ENCODE results near the gene SKOR1. TPM values are rescaled to one million over a fixed set of nuclear protein-coding genes. Genes with fewer than 3 reads are reported as not detected.

SKOR1 gene
- total RNA-seq, 3 donors from 2014 or later (not counting 1 experiment from before 2014, with no cell fraction given) = 2.0 to 2.9 (median 2.1) TPM

DNA sequence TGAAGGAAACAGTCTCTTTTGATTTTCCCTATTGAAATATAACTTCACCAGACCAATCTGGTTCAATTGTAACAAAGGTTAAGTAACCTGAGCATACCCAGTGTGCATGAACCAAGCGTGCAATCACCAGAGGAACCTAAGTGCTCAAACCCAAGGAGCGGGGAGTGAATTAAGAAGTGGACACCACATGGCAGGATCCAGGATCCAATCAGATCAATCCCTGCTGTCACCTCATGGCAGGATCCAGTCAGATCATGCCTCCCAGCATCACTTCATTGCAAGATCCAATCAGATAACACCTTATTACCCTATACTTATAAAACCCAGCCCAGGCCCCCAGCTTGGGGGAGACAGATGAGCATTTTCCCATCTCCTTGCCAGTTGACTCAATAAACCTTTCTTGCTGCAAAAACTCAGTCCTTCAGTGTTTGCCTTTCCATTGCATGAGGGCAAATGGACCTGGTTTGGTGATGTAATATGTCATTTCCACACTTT lies 53.5 kb downstream of the SKOR1 start:
- 95% methylated on average over 2 of the region's 2 CpGs for WGBS (ENCODE audit: insufficient coverage)
- Mint-ChIP-seq H3K27ac (no peak overlapping the region), H3K36me3 (peaks cover 3% of the 10 kb centered on the region), H3K4me1 (peaks cover 0 to 4% of the 10 kb centered on the region in 2 donors), H3K27me3 (ENCODE audit: low read depth in 2 of 2) (peaks cover 8 to 11% of the 10 kb centered on the region in 2 donors), H3K4me3 (no peak overlapping the region), H3K9me3 (peaks cover 0 to 3% of the 10 kb centered on the region in 2 donors)
- DNase-seq (no peak), ATAC-seq (no peak)
- TF ChIP-seq, protein P1, sequence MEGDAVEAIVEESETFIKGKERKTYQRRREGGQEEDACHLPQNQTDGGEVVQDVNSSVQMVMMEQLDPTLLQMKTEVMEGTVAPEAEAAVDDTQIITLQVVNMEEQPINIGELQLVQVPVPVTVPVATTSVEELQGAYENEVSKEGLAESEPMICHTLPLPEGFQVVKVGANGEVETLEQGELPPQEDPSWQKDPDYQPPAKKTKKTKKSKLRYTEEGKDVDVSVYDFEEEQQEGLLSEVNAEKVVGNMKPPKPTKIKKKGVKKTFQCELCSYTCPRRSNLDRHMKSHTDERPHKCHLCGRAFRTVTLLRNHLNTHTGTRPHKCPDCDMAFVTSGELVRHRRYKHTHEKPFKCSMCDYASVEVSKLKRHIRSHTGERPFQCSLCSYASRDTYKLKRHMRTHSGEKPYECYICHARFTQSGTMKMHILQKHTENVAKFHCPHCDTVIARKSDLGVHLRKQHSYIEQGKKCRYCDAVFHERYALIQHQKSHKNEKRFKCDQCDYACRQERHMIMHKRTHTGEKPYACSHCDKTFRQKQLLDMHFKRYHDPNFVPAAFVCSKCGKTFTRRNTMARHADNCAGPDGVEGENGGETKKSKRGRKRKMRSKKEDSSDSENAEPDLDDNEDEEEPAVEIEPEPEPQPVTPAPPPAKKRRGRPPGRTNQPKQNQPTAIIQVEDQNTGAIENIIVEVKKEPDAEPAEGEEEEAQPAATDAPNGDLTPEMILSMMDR (IDR thresholded peaks at IDR 0.05) = no peak
- H3K9me3 ChIP-seq (ENCODE audit: control insufficient read depth, insufficient read depth, low read length) = peaks cover 1% of the 10 kb centered on the region
- H3K4me3 ChIP-seq (ENCODE audit: low read length) = no peak overlapping the region
- H3K27ac ChIP-seq (ENCODE audit: low read length) = no peak overlapping the region
- intact Hi-C loops (cut with micrococcal nuclease) = no loop called here
- H3K27me3 ChIP-seq (ENCODE audit: control insufficient read depth, insufficient read depth, low read length) = peaks cover under 1% of the 10 kb centered on the region
- H3K36me3 ChIP-seq (ENCODE audit: control insufficient read depth, insufficient read depth, low read length) = no peaks in the 10 kb centered on the region
- no peaks in the 10 kb centered on the region for H3K4me1 ChIP-seq (ENCODE audit: control insufficient read depth, insufficient read depth, low read length)

DNA sequence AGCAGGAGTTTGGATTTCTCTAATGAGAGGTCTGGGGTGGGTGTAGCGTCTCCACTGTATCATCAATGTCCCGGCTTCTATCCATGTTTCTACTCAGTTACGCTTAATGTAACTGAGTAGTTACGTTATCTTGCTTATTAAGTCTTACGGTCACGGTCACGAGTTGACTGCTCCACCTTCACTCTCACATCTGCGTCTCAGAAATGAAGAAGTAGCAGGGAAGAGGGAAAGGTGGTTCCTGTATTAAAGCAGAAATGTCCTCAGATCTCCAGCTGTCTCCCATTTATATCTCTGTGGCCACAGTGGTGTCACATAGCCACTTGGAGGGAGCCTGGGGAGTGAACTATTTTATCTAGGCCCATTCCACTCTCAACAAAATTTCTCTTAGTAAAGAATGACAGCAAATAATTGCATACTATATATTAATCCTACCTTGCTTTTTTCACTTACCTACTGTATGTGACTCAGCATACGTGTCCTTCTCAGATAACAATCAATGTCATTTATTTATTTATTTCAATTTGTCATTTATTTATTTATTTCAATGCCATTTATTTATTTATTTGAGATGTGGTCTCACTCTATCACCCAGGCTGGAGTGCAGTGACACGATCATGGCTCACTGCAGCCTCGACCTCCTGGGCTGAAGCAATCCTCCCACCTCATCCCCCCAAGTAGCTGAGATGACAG lies 54.3 kb downstream of the SKOR1 start:
- Histone ChIP-seq H3K4me3 (ENCODE audit: low read length) (no peak overlapping the region), H3K9me3 (ENCODE audit: control insufficient read depth, insufficient read depth, low read length) (no peaks in the 10 kb centered on the region), H3K36me3 (ENCODE audit: control insufficient read depth, insufficient read depth, low read length) (no peaks in the 10 kb centered on the region), H3K27ac (ENCODE audit: low read length) (no peak overlapping the region), H3K4me1 (ENCODE audit: control insufficient read depth, insufficient read depth, low read length) (peaks cover 6% of the 10 kb centered on the region), H3K27me3 (ENCODE audit: control insufficient read depth, insufficient read depth, low read length) (no peaks in the 10 kb centered on the region)
- no peak overlapping the region for H3K27ac Mint-ChIP-seq
- no peak overlapping the region for H3K4me3 Mint-ChIP-seq
- TF ChIP-seq, protein P1 (IDR thresholded peaks at IDR 0.05) = no peak
- ATAC-seq = no peak
- H3K4me1 Mint-ChIP-seq = peaks cover 0 to 4% of the 10 kb centered on the region in 2 donors
- intact Hi-C loops (cut with micrococcal nuclease) = no loop called here
- H3K9me3 Mint-ChIP-seq = no peaks in the 10 kb centered on the region
- no peaks in the 10 kb centered on the region for H3K36me3 Mint-ChIP-seq
- 67% methylated on average over 8 of the region's 11 CpGs for WGBS (ENCODE audit: insufficient coverage)
- DNase-seq = no peak
- peaks cover 6 to 7% of the 10 kb centered on the region in 2 donors for H3K27me3 Mint-ChIP-seq (ENCODE audit: low read depth in 2 of 2)

DNA sequence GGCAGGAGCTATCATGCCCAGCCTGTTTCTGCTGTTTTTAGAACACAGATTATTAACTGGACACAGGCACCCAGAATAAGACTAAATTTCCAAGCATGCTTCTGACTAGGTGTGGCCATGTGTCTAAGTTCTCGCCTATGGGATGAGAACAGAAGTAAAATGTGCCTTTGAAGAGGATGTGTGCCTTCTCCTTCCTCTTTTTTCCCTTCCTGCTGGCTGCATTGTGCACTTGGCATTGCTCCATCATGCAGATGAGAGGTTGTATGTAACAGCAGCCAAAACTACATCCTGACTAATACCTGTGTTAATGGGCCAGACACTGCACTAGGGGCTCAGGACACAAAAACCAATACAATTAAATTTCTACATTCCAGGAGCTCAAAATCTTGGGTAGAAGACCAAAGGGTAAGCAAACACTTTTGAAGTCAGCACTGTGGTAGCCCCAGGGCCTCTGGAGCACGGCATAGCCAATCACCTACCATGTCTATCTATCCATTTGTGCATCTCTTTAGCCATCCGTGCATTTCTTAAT lies 55.4 kb downstream of the SKOR1 start:
- 55% methylated on average over 3 of the region's 3 CpGs for WGBS (ENCODE audit: insufficient coverage)
- TF ChIP-seq, protein P1 (IDR thresholded peaks at IDR 0.05) = no peak
- H3K4me3 Mint-ChIP-seq = no peak overlapping the region

More for the DNA sequence above, 55.4 kb downstream of the SKOR1 start:
- H3K27ac Mint-ChIP-seq = no peak overlapping the region
- peaks cover 0 to 13% of the 10 kb centered on the region in 2 donors for H3K4me1 Mint-ChIP-seq
- Histone ChIP-seq H3K36me3 (ENCODE audit: control insufficient read depth, insufficient read depth, low read length) (no peaks in the 10 kb centered on the region), H3K4me3 (ENCODE audit: low read length) (no peak overlapping the region), H3K27me3 (ENCODE audit: control insufficient read depth, insufficient read depth, low read length) (peaks cover 7% of the 10 kb centered on the region), H3K9me3 (ENCODE audit: control insufficient read depth, insufficient read depth, low read length) (no peaks in the 10 kb centered on the region), H3K27ac (ENCODE audit: low read length) (no peak overlapping the region), H3K4me1 (ENCODE audit: control insufficient read depth, insufficient read depth, low read length) (peaks cover 11% of the 10 kb centered on the region)
- no peaks in the 10 kb centered on the region for H3K9me3 Mint-ChIP-seq
- no peaks in the 10 kb centered on the region for H3K36me3 Mint-ChIP-seq
- intact Hi-C loops (cut with micrococcal nuclease) = no loop called here
- peaks cover 7 to 11% of the 10 kb centered on the region in 2 donors for H3K27me3 Mint-ChIP-seq (ENCODE audit: low read depth in 2 of 2)
- ATAC-seq (no peak), DNase-seq (no peak)
